Pancreas (tissue), 10 donors: Measurements from ENCODE around the gene CCSER1. TPM values are rescaled to one million over a fixed set of nuclear protein-coding genes. Genes with fewer than 3 reads are reported as not detected.

Experiments
- ATAC-seq, 4 donors: fragments of 200-7000 bp; cut with Tn5 transposase; one replicate each; pipeline versions ENCODE4 v1.8.0 to v1.9.1; 2020; ENCODE audit warnings: mild to moderate bottlenecking in 4 of 4, moderate library complexity in 4 of 4
- DNase-seq, 6 donors: peaks; one replicate each; pipeline ENCODE4 v3.0.0-alpha.2; 2020
- FAIRE-seq: peaks from 2 replicates; lab custom pipeline; 2012; peaks lifted over from hg19 to GRCh38; lab: Jason Lieb, UNC
- H3K27ac ChIP-seq, 4 donors: fragments of 200-600 bp; sonication (generic); 1 replicate in 3 of 4; 2 replicates in 1 of 4; pipeline versions ENCODE4 v1.5.0 to v1.8.0; 2020
- H3K27me3 ChIP-seq, 4 donors: fragments of 200-600 bp; one replicate each; pipeline ENCODE4 v1.8.0; 2021
- H3K36me3 ChIP-seq, 3 donors: fragments of 200-600 bp; sonication (generic) in 1 of 3; one replicate each; pipeline versions ENCODE4 v1.5.0 to v1.8.0; 2020 to 2021
- H3K4me1 ChIP-seq, 3 donors: fragments of 200-600 bp; one replicate each; pipeline ENCODE4 v1.8.0; 2021
- H3K4me3 ChIP-seq, 4 donors: fragments of 200-600 bp; sonication (generic) in 2 of 4; one replicate each; pipeline versions ENCODE4 v1.5.0 to v1.8.0; 2020 to 2021
- H3K9me3 ChIP-seq, 4 donors: fragments of 200-600 bp; one replicate each; pipeline ENCODE4 v1.8.0; 2021
- CTCF ChIP-seq, 4 donors: fragments of 200-600 bp; sonication (generic) in 3 of 4; IDR thresholded peaks; one replicate each; pipeline versions ENCODE4 v1.5.0 to v1.8.0; 2021; ENCODE audit warnings: antibody characterized with exemption in 4 of 4
- WGBS, 2 donors: extraction: QIAGEN DNeasy Blood & Tissue Kit; methylation state at CpG; one replicate each; pipeline ENCODE4 v1.1.7; 2013; 5-methylcytosine and 5-hydroxymethylcytosine counted together
- intact Hi-C, 3 donors: fragments of 100-400 bp; cut with DNase I; formaldehyde crosslinking; loops; one replicate each; pipeline versions ENCODE4 v1.11.1 to v1.14.2; 2022
- polyA plus RNA-seq, 2 donors: library from polyadenylated mRNA; stranded (reverse); fragments of 200-250 nt; gene quantifications; one replicate each; pipeline ENCODE4 v1.2.3, GENCODE V29; 2013
- total RNA-seq, 6 donors: library from RNA; stranded (reverse); fragmentation: NEBNext Ultra II Directional in 4 of 6; extraction: Animal tissue kit (Norgen Biotek cat#: 25700) in 4 of 6; gene quantifications; one replicate each; pipeline versions ENCODE4 v1.2.1 to v1.2.4, GENCODE V29; 2021 to 2023
- donor health status: healthy with polysubstance abuse.
- donor health status: DM: no; HTN: no; CAD: no; lungs with moderate emphysema.
- donor health status: DM: no; HTN: no; CAD: no.
- donor health status: control.
- donor health status: control.
- donor health status: Bipolar disorder and iron deficiency.
- donor health status: DM: yes; HTN: yes; CAD: no.
- donor health status: DM: no; HTN: no; CAD: no.
- donor health status: DM: no; HTN: no; CAD: no.
- donor health status: DM: yes; HTN: yes; CAD: no.

CCSER1 gene
- total and polyA plus RNA-seq, 8 donors: 0.99 to 12.7 (median 5.1) TPM

- TF ChIP-seq CTCF (IDR thresholded peaks at IDR 0.05): no peak
- intact Hi-C loops: no loop called here
- WGBS, 2 donors: 86 to 90% methylated on average over 2 of the region's 2 CpGs
Measured at GRCh38 chr4:90171491-90171890, 44.3 kb downstream of the CCSER1 start.

GRCh38 chr4:90174621-90175023, 47.4 kb downstream of the CCSER1 start:
- TF ChIP-seq CTCF (IDR thresholded peaks at IDR 0.05): no peak
- peak; percentile 94 to 99 (median 96) for ATAC-seq
- Histone ChIP-seq H3K27ac (peak overlapping the region in 2 of 4 donors; percentile 57 to 58), H3K4me1 (peaks cover 6 to 26% (median 8%) of the 10 kb centered on the region in 3 donors), H3K36me3 (no peaks in the 10 kb centered on the region), H3K4me3 (no peak overlapping the region), H3K9me3 (no peaks in the 10 kb centered on the region), H3K27me3 (no peaks in the 10 kb centered on the region)
- FAIRE-seq: no peak
- DNase-seq: peak in 3 of 6 donors; percentile 26 to 46 (median 30)
- 55 to 64% methylated on average over 3 of the region's 3 CpGs for WGBS, 2 donors
- intact Hi-C loops: no loop called here

More at GRCh38 chr4:90171491-90171890, 44.3 kb downstream of the CCSER1 start:
- H3K36me3 ChIP-seq: no peaks in the 10 kb centered on the region
- H3K4me1 ChIP-seq: peaks cover 6 to 21% (median 8%) of the 10 kb centered on the region in 3 donors
- no peak overlapping the region for H3K27ac ChIP-seq
- ATAC-seq (no peak), DNase-seq (no peak), FAIRE-seq (no peak)
- no peaks in the 10 kb centered on the region for H3K9me3 ChIP-seq
- H3K27me3 ChIP-seq: no peaks in the 10 kb centered on the region
- H3K4me3 ChIP-seq: no peak overlapping the region

- no peak overlapping the region for H3K4me3 ChIP-seq
- WGBS, 2 donors: 95 to 100% methylated on average over 1 of the region's 1 CpG
- no peak for TF ChIP-seq CTCF (IDR thresholded peaks at IDR 0.05)
- H3K9me3 ChIP-seq: no peaks in the 10 kb centered on the region
- H3K27me3 ChIP-seq: no peaks in the 10 kb centered on the region
- intact Hi-C loops: no loop called here
- peak in 2 of 4 donors; percentile 28 to 61 for ATAC-seq
- DNase-seq: no peak
- peaks cover 4 to 10% (median 10%) of the 10 kb centered on the region in 3 donors for H3K4me1 ChIP-seq
- H3K36me3 ChIP-seq: no peaks in the 10 kb centered on the region
- FAIRE-seq: no peak
- H3K27ac ChIP-seq: no peak overlapping the region
Measured at GRCh38 chr4:90181644-90182043, 54.5 kb downstream of the CCSER1 start.

- ATAC-seq (peak in 3 of 4 donors; percentile 45 to 54 (median 52)), FAIRE-seq (peak; percentile 83), DNase-seq (no peak)
- no peaks in the 10 kb centered on the region for H3K27me3 ChIP-seq
- no peak overlapping the region for H3K4me3 ChIP-seq
- intact Hi-C loops: no loop called here
- H3K4me1 ChIP-seq: peaks cover 4 to 10% (median 7%) of the 10 kb centered on the region in 3 donors
- no peaks in the 10 kb centered on the region for H3K36me3 ChIP-seq
- H3K9me3 ChIP-seq: no peaks in the 10 kb centered on the region
- TF ChIP-seq CTCF (IDR thresholded peaks at IDR 0.05): no peak
- no peak overlapping the region for H3K27ac ChIP-seq
- 28 to 30% methylated on average over 3 of the region's 3 CpGs for WGBS, 2 donors
Measured at GRCh38 chr4:90183254-90183653, 56.1 kb downstream of the CCSER1 start.

- no peaks in the 10 kb centered on the region for H3K27me3 ChIP-seq
- H3K4me3 ChIP-seq: no peak overlapping the region
- H3K4me1 ChIP-seq: peaks cover 4 to 10% (median 7%) of the 10 kb centered on the region in 3 donors
- no peaks in the 10 kb centered on the region for H3K36me3 ChIP-seq
- 78 to 90% methylated on average over 1 of the region's 1 CpG for WGBS, 2 donors
- H3K27ac ChIP-seq: no peak overlapping the region
- no peak for DNase-seq
- ATAC-seq: peak in 1 of 4 donors; percentile 34
- no peak for TF ChIP-seq CTCF (IDR thresholded peaks at IDR 0.05)
- no peak for FAIRE-seq
- H3K9me3 ChIP-seq: no peaks in the 10 kb centered on the region
- intact Hi-C loops: no loop called here
Measured at GRCh38 chr4:90184560-90184959, 57.4 kb downstream of the CCSER1 start.
